Duodenal mucosa (tissue), 2 donors: Measurements from ENCODE around the gene LBH.

ENCODE experiments used
- H3K27ac ChIP-seq: one replicate; pipeline ENCODE4 v1.7.0; 2013; ENCODE audit warnings: low read depth, low read length
- H3K27me3 ChIP-seq, 2 donors: one replicate each; pipeline ENCODE4 v1.7.0; 2013; ENCODE audit warnings: low read length in 2 of 2, control low read depth in 1 of 2; ENCODE audit not compliant: insufficient read depth in 2 of 2, control insufficient read depth in 1 of 2
- H3K36me3 ChIP-seq, 2 donors: one replicate each; pipeline ENCODE4 v1.7.0; 2013; ENCODE audit warnings: low read length in 2 of 2, control low read depth in 1 of 2; ENCODE audit not compliant: insufficient read depth in 2 of 2, control insufficient read depth in 1 of 2
- H3K4me1 ChIP-seq, 2 donors: one replicate each; pipeline ENCODE4 v1.7.0; 2013; ENCODE audit warnings: low read length in 2 of 2, control low read depth in 1 of 2; ENCODE audit not compliant: insufficient read depth in 2 of 2, control insufficient read depth in 1 of 2
- H3K4me3 ChIP-seq, 2 donors: one replicate each; pipeline ENCODE4 v1.7.0; 2013; ENCODE audit warnings: low read length in 2 of 2, low read depth in 1 of 2
- H3K9ac ChIP-seq, 2 donors: one replicate each; pipeline ENCODE4 v1.7.0; 2013; ENCODE audit warnings: low read length in 2 of 2, low read depth in 1 of 2
- H3K9me3 ChIP-seq, 2 donors: one replicate each; pipeline ENCODE4 v1.7.0; 2013; ENCODE audit warnings: low read length in 2 of 2, control low read depth in 1 of 2; ENCODE audit not compliant: control insufficient read depth in 1 of 2

Gene LBH

DNA sequence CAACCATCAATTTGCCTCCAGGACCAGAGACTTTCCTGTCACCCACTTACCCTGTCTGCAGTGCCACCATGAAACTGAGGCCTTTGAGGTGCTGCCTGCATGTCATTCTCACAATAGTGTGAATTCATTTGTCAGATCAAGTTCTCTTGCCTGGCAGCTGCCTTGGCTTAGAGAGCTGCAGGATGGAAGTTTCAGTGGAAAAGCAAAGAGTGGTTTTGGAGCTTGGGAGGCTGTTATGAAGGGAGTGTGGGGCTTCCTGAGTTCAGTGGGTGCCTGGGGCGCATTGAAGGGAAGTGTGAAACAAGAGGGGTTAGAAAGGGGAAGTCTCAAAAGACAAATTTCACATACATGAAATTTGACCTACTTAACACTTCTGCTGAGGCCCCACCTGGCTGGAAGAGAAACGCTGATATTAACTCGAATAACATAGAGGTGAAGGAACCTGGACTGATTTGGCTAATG, 7.9 kb upstream of the LBH start:
- H3K4me3 ChIP-seq = no peak overlapping the region
- H3K9me3 ChIP-seq = no peaks in the 10 kb centered on the region
- no peaks in the 10 kb centered on the region for H3K27me3 ChIP-seq
- H3K27ac ChIP-seq = no peak overlapping the region
- H3K4me1 ChIP-seq = peaks cover 39 to 46% of the 10 kb centered on the region in 2 donors
- no peak overlapping the region for H3K9ac ChIP-seq
- no peaks in the 10 kb centered on the region for H3K36me3 ChIP-seq

DNA sequence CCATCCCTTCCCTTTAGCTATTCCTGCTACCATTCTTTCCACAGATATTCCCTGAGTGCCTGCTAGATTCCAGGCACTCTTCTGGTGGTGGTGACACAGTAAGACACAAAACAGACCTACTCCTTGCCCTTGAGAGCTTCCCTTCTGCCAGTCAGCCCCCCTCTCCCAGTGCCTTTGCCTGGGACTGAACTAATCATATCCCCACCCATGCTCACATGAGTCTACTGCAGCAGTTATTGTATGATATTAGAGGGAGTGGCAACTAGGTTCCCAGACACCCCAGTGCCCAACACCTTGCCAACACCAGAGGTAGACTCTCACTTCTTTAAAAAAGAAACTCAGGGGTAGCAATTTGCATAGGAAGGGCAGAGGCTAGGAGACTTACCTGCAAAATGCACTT, 7.2 kb upstream of the LBH start:
- Histone ChIP-seq H3K9me3 (no peaks in the 10 kb centered on the region), H3K27ac (no peak overlapping the region), H3K4me3 (peak overlapping the region in 1 of 2 donors; percentile 36), H3K36me3 (no peaks in the 10 kb centered on the region), H3K9ac (peak overlapping the region in 1 of 2 donors; percentile 14), H3K27me3 (no peaks in the 10 kb centered on the region), H3K4me1 (peaks cover 36 to 39% of the 10 kb centered on the region in 2 donors)

DNA sequence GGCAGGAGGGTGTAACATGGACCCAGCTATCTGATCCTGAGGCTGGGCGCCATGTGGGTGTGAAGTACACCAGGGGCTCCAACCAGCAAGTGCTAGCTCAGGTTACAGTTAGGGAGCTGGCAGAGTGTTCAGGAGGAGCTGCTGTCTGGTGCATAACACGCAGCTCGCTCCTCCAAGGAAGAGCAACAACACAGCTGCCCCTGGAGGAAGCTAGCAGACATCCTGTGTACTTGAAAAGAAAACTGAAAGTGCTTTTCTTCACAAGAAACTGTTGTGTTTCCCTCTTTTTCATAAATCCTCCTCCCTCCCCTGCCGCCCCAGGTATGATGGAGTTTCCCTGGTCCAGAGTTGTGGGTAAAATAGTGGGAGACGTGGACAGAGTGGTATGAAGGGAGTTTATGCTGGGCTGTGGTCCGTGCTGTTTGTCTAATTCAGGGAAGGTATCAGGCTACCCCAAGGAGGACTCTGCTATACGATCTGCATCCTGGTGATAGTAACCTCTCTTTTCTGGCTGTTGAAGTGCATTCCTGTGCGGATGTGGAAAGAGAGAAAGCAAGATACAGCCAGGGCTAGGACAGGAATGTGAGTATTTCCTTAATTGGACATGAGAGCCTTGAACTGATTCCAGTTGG, 6.1 kb upstream of the LBH start:
- Histone ChIP-seq H3K36me3 (no peaks in the 10 kb centered on the region), H3K27ac (peak overlapping the region; percentile 3), H3K4me1 (peaks cover 36 to 38% of the 10 kb centered on the region in 2 donors), H3K27me3 (peaks cover 0 to 1% of the 10 kb centered on the region in 2 donors), H3K4me3 (peak overlapping the region; percentile 59 to 69), H3K9me3 (no peaks in the 10 kb centered on the region), H3K9ac (peak overlapping the region; percentile 42 to 63)

DNA sequence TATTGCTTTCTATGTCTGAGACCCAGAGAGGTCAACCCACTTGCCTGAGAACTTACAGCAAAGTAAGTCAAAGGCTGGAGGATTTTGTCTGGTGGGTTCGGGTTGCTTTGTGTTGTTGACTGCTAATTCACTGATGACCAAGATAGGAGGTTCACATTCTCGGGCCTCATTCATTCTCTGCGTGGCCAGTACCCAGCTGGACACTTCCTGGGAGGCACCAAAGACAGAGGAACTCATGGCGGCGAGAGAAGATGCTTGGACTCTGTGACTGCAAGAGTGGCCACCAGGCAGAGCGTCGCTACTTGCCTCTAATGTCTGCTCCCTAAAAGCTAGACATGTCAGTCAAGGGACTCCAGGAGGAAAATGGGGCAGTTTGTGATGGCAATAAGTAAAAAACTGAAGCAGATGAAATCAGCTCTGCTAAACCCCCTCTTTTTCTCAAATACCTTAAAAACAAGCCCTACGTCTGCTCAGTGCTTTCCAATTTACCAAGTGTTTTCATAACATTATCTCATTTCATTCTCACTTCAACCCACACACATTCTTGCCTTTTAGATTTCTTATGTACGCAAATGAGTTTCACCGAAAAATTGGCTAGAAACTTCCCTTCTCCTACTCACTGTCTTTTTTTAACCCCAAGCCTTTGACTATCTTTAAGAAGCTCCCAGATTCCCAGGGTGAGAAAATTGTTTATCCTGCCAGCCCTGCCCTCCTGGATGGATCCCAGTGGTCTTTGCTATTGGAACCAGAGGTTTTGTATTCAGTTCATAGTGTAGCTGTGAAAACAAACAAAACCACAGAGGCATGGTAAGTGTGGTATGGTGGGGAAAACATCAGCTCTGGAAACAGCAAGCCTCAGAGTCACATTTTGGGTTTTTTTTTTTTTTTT, 4.9 kb upstream of the LBH start:
- Histone ChIP-seq H3K27me3 (peaks cover 6 to 9% of the 10 kb centered on the region in 2 donors), H3K27ac (peak overlapping the region; percentile 53), H3K36me3 (no peaks in the 10 kb centered on the region), H3K4me3 (no peak overlapping the region), H3K9me3 (no peaks in the 10 kb centered on the region), H3K9ac (no peak overlapping the region), H3K4me1 (peaks cover 36% of the 10 kb centered on the region in 2 donors)

DNA sequence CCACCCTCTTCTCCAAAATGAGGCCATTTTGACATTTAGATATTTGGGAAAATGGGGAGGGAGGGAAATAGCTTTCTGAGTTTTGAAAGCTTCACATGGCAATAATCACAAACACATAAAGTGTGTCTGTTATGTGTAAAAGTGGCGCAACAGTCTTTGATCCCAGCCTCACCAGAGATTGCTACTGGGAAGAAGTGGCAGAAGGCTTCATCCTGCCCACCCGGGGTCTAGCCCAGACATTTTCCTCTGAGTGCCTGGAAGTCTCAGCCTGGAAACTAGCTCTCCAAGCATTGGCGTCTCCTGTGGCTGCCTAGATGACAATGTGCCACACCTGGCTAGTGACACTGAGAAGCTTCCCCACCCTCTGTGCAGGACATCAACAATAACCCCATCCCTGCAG, 1.7 kb upstream of the LBH start:
- H3K27ac ChIP-seq = no peak overlapping the region
- H3K9me3 ChIP-seq = no peaks in the 10 kb centered on the region
- H3K4me1 ChIP-seq = peaks cover 27 to 29% of the 10 kb centered on the region in 2 donors
- H3K9ac ChIP-seq = no peak overlapping the region
- H3K4me3 ChIP-seq = no peak overlapping the region
- no peaks in the 10 kb centered on the region for H3K36me3 ChIP-seq
- H3K27me3 ChIP-seq = peaks cover 9 to 25% of the 10 kb centered on the region in 2 donors

DNA sequence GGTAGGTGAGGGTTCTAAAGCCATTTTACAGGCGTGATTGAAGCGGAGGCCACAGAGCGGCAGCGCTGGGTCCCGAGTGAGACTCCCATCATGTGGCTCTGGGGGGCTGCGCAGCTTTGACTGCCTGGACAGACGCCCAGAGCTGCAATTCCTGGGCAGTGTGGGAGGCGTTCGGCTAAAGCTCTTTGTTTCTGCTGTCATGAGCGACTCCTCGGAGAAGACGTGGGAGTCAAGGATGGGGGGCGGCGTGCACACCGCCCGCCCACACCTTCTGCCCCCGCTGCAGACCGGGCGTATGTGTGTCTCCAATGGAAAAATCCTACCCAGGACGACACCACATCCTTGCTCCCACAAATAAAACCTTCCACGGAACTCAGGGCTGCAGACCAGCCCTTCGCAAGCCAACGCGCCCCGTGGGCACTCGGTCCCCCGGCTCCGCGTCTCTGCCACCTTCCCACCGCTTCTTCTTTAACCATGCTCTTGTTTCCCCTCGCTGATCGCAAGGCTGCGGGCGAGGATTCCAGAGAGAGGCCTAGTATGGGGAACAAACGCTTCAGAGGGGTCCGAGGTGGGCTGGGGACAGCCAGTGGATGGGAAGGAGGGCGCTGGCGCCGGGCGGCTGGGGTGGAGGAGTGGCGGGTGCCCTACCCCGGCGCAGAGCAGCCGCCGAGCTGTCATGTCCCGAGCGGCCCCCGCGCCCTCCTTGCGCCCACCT, 680 bp upstream of the LBH start:
- Histone ChIP-seq H3K27ac (peak overlapping the region; percentile 58), H3K27me3 (peaks cover 11 to 29% of the 10 kb centered on the region in 2 donors), H3K4me3 (peak overlapping the region; percentile 76 to 81), H3K36me3 (no peaks in the 10 kb centered on the region), H3K9ac (peak overlapping the region; percentile 66 to 69), H3K4me1 (peaks cover 24 to 28% of the 10 kb centered on the region in 2 donors), H3K9me3 (no peaks in the 10 kb centered on the region)

DNA sequence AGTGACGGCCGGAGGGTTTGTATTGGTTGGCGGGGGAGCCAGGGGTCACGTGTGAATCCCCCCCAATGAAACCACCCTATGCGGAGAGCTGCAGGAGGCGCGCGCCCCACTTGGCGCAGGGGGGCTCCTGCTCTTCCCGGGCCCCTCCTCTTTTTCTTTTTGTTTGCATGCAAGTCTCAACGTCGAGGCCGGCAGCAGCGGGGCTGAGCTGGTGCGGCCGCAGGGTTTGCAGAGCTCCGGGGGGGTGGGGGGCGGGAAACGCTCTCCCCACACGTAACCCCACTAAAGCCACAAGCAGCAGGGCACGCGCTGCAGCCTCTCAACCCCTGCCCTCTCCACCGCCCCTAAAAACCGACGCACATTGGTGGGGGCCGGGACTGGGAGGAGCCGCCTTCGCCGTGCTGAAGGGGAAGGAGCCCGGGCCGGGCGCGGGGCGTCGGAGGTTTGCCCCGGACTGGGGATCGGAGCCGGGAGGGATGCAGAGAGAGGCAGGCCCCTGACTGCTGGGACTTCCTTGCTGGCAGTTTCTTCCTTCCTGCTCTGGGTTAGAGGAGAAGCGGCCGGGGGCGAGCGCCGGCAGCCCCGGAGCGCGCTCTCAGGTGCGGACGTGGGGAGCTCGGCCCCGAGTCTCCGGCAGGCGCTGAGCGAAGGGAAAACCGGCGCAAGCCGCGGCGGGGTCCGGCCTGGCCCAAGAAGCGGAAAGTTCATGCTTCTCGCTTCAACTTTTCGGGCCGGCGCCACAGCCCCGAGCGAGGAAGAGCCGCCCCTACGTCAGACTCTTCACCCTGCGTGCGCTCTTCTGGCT, 864 bp downstream of the LBH start:
- Histone ChIP-seq H3K9ac (peak overlapping the region; percentile 47 to 72), H3K27ac (peak overlapping the region; percentile 71), H3K9me3 (no peaks in the 10 kb centered on the region), H3K4me1 (peaks cover 16 to 34% of the 10 kb centered on the region in 2 donors), H3K4me3 (peak overlapping the region; percentile 76 to 81), H3K36me3 (no peaks in the 10 kb centered on the region), H3K27me3 (peaks cover 11 to 29% of the 10 kb centered on the region in 2 donors)

DNA sequence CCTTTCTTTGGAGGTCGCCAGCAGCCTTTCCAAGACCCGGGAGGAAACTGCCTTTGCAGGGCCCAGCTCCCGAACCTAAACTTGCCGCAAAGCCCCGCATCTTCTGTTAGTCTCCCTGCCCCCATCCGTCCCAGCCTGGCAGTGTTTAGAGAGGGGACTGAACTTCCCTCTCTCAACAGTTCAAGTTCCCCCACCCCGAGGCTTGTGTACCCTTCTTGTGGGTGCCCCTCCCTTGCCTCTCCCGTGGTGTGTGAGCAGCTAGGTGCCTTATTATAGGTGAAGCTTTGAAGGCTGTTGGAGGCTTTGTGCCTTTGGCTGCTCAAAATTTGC, 1.4 kb downstream of the LBH start:
- H3K9me3 ChIP-seq = no peaks in the 10 kb centered on the region
- H3K4me1 ChIP-seq = peaks cover 16 to 40% of the 10 kb centered on the region in 2 donors
- peak overlapping the region; percentile 76 to 81 for H3K4me3 ChIP-seq
- peak overlapping the region; percentile 47 to 72 for H3K9ac ChIP-seq
- H3K27me3 ChIP-seq = peaks cover 11 to 29% of the 10 kb centered on the region in 2 donors
- H3K27ac ChIP-seq = no peak overlapping the region
- H3K36me3 ChIP-seq = no peaks in the 10 kb centered on the region

DNA sequence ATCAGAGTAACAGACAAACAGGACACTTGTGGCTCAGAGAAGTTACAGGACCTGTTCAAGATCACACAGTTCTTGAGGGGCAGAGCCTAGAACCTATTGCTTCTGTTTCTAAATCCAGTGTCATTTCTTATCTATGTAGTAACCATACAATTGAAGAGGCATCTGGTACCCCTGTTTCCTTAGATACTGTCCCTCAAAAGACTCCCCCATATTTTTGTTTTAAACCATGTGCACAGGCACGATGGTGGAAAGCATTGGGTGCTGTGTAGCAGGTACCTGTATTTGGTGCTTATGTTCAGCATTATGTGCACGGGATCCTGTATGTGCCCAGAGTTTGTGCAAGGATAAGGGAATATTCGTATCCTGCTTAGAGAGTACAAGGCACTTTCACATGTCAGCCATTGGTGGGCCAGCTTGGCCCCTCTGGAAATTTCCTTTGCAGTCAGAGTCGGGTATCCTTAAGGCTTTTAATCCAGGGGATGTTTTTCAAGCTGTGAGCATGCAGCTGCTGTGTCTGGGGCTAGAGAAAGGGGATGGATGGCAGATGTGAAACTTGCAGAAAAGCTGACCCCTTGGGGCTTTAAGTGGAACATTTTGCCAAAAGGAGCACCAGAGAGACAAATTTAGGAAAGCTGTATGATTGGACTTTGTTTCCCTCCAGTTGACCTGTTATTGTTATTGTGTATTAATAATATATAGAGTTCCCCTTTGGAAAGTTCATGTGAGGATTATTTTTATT, 2.1 kb downstream of the LBH start:
- peaks cover 11 to 29% of the 10 kb centered on the region in 2 donors for H3K27me3 ChIP-seq
- peak overlapping the region; percentile 76 to 81 for H3K4me3 ChIP-seq
- peaks cover 16 to 42% of the 10 kb centered on the region in 2 donors for H3K4me1 ChIP-seq
- no peaks in the 10 kb centered on the region for H3K9me3 ChIP-seq
- no peak overlapping the region for H3K27ac ChIP-seq
- peak overlapping the region; percentile 47 to 72 for H3K9ac ChIP-seq
- no peaks in the 10 kb centered on the region for H3K36me3 ChIP-seq
